SK-N-DZ (cell line): ENCODE measurements around the gene CTH.
A peak's percentile ranks its signal among the peaks of the same experiment; 100 is the strongest.
"Not testable (repeated sequence)": the region's sequence is repeated elsewhere in the genome, so short reads cannot be mapped to it uniquely, and the experiment has no call there.

Source experiments
- DNase-seq: peaks from one replicate; pipeline ENCODE4 v3.0.0-alpha.2; 2015; ENCODE audit warnings: low spot score

Gene CTH

DNA sequence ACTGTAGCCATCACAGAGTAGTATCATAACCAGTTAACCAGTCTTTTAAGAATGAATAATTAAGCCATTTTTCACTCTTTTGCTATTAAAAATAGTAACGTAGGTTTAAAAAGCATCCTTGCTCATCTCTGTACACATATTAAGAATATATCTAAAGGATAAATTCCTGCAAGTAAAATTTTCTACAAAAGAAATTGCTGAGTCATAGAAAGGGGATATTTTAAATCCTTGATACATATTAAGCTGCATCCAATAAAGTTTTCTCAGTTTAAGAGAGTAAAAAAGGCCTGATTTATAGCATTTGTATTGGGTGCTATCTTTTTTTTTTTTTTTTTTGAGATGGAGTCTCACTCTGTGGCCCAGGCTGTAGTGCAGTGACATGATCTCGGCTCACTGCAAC lies 1.9 kb upstream of the CTH start:
- no peak for DNase-seq

DNA sequence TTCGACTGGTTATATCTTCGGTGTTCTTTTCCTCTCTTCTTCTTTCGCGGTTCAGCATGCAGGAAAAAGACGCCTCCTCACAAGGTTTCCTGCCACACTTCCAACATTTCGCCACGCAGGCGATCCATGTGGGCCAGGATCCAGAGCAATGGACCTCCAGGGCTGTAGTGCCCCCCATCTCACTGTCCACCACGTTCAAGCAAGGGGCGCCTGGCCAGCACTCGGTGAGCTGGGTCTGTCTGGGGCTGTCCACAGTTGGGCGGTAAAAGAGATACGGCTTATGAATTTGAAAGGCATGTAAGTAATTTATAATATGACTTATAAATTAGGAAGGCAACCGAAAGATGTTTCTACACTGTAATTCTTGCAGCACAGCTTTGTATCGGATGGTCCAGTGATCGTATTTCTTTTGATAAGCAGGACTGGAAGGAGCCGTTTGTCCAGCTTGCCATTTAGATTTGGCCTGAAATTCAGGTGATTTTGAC lies 334 bp downstream of the CTH start:
- no peak for DNase-seq

DNA sequence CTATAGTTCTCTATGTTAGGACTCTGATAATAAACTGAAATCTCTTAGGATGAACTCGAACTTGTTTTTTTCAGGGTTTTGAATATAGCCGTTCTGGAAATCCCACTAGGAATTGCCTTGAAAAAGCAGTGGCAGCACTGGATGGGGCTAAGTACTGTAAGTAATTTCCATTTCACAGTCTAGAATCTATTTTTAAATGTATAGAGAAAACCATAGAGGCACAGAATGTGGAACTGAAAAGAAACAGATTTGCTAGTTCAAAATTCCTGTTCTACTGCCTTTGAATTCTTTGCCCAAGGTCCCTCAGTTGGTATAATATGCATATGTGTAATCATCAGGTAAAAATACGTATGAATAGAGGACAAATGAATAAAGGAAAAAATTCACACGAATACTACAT lies 4.8 kb downstream of the CTH start:
- no peak for DNase-seq

DNA sequence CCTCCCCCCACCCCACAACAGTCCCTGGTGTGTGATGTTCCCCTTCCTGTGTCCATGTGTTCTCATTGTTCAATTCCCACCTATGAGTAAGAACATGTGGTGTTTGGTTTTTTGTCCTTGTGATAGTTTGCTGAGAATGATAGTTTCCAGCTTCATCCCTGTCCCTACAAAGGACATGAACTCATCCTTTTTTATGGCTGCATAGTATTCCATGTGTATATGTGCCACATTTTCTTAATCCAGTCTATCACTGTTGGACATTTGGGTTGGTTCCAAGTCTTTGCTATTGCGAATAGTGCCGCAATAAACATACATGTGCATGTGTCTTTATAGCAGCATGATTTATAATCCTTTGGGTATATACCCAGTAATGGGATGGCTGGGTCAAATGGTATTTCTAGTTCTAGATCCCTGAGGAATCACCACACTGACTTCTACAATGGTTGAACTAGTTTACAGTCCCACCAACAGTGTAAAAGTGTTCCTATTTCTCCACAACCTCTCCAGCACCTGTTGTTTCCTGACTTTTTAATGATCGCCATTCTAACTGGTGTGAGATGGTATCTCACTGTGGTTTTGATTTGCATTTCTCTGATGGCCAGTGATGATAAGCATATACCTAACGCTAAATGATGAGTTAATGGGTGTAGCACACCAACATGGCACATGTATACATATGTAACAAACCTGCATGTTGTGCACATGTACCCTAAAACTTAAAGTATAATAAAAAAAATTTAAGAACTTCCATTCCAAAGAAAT lies 8.1 kb downstream of the CTH start:
- not testable (repeated sequence) for DNase-seq

DNA sequence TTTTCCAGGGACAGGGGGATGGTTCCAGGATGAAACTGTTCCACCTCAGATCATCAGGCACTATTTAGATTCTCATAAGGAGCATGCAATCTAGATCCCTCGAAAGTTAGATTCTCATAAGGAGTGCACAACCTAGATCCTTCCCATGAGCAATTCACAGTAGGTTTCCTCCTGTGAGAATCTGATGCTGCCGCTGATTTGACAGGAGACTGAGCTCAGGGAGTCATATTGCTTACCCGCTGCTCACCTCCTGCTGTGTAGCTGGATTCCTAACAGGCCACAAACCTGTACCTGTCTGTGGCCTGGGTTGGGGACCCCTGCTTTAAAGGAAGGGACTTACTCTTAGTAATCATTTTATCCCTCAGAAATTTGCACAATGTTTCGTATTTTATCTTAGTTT lies 9.3 kb downstream of the CTH start:
- DNase-seq = no peak

DNA sequence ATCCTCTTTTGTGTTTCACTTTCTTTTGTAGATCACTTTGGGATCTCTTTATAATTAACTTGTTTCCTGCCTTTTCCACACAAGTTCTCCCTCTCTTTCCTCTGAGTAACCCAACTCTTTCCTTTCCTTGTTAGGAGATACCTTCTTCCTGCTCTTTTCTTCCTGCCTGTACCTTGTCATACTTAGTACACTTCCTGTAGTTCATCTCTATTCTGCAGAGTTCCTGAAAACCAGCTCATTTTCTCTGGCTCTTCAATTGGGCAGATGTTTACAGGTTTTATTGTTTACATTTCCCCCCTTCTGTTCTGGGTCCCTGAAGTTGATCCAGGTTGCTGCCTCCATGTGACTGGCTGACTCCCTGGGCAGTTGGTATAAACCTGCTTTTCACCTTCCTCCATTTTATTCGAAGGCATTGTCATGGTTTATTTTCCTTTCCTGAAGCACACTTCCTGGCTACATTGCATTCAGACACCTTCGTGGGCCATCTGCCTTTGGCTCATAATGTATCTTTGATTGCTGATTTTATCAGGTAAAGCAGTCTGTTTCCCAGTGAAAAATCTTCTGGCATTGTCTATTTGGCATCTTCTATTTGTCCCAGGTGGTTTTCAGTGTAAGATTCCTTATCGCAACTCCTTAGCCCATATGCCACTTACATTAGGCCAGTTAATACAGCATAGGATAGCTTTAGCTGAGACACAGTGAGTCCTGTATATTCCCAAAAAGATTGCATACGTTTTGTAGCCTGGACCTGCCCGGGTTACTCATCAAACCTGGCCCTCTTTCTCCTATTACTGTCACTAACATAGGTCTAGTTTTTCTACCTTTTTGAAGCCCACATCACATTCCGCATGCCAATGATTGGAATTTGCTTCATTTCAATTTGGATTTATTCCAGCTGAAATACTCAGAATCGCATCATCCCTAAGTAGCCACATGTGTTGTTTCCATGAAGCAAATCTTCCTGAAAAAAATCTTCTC lies 15.4 kb downstream of the CTH start:
- peak; percentile 61 for DNase-seq

DNA sequence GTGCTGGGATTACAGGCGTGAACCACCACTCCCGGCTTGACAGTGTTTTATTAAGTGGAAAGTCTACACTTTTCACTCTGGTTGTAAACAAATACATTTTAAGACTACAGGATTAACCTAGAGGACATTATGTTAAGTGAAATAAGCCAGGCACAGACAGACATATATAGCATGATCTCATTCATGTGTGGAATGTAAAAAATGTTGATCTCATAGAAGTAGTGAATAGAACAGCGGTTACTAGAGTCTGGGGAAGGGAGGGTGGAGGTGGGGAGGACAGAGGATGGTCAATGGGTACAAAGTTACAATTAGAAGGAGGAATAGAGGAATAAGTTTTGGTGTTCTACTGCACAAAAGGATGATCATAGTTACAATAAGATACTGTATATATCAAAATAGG lies 16.9 kb downstream of the CTH start:
- DNase-seq = no peak

DNA sequence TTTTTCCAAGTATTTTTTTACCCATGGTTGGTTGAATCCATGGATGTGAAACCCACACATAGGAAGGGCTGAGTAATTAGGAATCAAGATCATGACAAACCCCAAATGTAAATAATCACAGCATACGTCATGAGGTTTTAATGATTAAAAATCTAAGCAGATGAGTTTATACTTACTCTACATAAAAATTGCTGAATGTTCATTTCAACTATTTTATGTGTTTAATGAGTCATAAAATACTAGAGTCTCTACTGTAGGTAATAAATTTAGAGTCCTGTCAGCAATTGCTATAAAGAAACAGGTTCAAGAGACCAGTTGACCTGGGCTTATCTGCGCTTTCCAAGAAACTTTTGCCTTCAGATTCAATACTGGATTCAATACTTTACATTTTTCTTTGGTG lies 18.2 kb downstream of the CTH start:
- no peak for DNase-seq

DNA sequence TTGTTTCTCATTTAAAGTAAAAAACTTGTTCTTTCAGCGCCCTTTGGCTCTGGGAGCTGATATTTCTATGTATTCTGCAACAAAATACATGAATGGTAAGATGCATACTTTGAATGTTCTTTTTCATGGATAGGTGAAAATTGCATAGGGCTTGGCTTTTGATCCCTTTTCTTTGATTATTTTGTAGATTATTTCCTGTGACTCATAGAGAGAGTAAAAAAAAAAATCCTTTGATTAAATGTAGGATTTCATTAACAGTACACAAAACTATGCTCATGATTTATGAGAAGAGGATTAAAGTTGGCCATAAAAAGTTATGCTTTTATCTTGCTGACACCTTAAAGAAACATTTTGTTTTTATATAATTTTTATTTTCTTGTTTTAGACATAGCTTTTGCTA lies 18.7 kb downstream of the CTH start:
- DNase-seq = no peak

DNA sequence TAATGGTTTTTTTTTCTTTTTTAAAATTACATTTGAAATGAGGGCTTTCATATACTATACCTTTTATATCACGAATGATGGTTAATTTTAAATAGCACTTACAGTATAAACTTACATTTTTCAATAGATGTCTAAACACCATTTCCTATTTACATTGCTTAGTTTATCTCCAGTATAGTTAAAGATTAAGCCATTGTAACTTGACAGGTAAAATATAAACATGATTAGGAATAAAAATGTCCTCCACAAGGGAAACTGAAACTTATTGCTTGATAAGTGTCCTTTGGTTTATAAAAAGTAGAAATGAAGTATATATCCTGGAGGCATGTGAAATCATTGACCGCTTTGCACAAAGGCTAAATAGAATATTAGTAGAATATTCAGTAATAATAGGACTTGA lies 20.2 kb downstream of the CTH start:
- DNase-seq = no peak

DNA sequence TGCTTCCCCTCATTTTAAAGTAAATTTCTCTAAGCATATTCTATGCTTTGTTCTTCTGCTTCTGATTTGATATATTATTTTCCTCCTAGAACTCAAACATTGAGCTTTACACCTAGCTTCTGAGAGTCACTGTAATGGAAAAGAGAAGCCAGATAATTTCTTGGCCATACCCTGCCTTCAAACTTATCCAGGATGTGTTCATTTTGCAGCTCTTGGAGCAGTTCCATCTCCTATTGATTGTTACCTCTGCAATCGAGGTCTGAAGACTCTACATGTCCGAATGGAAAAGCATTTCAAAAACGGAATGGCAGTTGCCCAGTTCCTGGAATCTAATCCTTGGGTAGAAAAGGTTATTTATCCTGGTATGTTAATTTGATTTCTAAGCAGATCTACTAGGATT lies 20.8 kb downstream of the CTH start:
- no peak for DNase-seq

DNA sequence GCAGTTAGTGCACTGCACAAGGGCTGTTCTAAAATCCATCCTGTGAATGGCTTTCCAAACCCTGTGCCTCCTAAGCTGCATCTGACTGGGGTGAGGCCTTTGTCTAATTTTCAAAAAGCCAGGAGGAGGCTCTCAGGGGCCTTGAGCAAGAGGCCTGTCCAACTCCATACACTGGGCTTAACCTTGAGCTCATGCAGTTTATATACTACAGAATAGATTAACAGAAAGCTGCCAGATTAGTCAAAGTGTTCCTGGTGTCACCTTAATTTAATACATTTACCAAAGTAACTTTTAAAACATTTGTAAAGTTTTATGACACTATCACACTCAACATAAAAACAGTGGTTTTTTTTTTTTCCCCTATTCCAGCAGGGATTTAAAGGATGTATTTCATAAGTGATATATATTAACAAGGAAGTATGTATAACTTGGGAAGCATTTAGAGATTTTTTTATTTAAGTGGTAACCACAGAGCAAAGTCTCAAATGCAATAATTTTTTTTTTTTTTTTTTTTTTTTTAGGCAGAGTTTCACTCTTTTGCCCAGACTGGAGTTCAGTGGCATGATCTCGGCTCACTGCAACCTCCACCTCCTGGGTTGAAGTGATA lies 23.3 kb downstream of the CTH start:
- no peak for DNase-seq

DNA sequence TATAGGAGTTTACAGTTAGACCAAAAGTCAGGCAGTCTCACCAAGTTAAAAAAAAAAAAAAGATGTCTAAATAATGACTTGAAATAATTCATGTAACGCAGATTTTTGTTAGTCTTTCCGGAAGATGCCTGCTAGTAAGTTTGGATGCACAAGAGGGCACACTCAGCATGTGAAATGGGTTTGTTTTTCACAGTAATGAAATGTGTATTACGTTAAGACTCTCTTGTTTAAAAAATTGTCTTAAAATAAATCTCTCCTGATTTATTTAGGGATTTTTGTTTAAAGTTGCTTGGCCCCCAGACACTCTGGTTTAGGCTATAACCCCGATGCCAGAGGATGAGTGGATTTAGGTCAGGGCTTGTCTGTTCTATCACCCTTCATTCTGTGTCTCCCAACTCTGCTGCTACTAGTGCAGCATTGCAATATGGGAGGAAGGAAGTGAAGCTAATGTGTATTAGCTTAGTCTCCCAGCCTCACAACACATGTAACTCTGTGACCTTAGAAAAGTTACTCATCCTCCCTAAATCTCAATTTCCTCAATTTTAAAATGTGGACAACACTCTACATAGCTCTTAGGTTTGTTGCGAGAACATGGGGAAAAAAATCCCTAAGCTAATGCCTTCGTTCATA lies 25.7 kb downstream of the CTH start:
- DNase-seq = no peak

DNA sequence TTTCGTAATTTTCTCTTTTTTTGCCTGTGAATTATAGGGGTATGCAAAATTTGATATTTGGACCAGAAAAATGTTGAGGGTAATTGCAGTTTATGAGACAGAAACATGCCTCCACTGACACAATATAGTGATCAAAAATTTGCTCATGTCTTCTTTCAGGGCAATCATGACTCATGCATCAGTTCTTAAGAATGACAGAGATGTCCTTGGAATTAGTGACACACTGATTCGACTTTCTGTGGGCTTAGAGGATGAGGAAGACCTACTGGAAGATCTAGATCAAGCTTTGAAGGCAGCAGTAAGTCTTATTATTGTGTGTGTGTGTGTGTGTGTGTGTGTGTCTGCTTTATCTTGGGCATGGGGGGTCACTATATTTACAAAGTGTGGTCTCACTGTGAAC lies 27.5 kb downstream of the CTH start:
- no peak for DNase-seq

DNA sequence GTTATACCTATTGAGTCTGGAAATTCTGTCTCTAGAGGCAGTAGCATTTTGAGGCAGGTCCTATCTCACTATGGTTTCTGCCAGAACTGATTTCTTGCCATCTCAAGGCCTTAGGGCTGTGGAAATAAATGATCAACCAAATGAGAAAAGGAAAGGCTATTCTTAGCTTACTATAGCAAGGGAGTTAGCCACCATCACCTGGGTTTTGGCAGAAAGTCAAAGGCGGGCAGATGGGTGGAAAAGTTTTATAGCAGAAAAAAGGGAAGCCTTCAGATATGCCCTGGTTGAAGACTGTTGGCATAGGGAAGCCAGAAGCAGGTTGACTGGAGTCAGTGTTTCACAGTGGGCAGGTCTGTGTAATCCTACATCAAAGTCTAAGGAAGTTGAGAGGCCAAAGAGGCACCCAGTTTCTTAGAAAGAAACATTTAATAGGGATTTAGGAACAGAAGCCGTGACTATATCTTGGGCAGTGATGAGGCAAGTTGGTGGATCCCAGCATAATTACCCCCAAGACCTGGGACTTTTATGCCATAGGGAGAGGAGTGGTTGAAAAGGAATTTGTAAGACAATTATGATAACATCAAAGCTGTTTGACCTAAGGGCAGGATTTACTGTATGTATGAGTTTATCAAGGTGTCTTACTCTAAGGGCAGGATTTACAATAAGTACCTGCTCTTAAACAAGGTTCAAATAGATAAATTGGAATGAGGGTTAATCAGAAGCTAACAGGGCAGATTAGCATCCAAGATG lies 29.7 kb downstream of the CTH start:
- no peak for DNase-seq

DNA sequence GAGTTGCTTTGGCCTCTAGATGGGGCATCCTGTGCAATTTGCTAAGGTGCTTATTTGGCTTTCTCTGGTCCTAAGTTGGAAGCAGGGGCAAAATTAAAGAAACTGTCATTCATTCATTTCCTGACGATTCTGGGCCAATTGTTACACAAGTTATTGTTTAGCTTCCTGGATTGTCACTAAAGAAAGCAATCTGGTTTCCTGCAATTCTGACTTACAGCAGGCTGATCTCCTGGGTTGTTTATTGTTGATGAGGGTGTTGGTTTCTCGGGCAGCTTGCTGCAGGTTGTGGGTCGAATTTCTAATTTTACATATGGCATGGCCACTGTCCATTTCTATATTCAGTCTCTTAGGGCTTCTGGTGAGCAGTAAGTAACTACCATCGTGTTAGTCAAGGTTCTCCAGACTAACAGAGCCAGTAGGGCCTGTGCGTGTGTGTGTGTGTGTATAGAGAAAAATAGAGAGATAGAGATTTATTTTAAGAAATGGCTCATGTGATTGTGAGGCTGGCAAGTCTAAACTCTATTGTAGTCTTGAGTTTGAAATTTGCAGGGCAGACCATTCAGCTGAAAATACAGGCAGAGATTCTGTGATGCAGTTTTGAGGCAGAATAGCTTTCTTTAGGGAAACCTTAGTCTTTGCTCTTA lies 30.4 kb downstream of the CTH start:
- DNase-seq = no peak

DNA sequence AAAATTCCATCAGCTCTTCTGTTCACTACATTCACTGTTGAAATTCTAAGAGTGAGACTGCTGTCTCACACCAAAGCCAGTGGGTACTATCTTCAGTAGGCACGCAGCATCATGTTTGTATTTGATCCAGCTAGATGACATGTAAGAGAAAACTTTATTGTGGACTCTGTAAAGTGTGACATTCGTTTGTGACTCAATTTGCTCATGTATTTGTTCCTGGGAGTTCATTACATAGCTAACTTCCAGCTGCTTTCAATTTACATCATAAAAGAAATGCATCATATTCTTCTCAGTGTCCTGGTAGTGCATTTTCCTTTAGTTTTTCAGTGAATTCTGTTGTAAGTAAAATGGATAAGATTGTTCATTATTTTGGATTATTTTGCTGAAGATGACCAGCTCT lies 31.4 kb downstream of the CTH start:
- DNase-seq = no peak

DNA sequence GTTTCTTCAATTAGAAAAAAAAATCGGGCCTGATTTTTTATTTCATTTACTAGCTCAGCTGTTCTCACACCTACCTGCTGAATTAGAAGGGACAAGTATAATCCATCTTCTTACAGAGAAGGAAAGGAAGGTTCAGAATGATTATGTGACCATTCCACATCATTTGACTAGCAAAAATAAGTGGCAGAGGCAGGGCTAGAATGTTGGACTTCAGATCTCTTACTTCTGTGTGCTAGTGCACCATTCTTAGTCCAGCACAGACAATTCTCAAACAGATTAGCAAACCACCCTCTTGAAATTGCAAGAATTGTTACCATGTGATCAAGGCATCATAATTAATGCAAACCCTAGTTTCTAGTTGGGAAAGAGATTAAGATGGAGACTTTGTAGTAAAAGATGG lies 32.7 kb downstream of the CTH start:
- no peak for DNase-seq

DNA sequence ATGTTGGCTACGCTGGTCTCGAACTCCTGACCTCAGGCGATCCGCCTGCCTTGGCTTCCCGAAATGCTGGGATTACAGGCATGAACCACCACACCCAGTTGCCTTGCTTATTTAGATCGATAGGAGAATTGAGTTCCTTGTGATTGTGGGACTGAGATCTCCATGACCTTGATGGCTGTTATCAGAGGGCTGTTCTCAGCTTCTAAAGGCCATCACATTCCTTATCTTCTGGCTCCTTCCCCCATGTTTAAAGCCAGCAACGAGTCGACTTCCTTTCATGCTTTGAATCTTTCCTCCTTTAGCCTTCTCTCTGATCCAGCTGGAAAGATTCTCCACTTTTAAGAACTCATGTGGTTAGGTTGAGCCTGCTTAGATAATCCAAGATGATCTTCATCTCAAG lies 38.0 kb downstream of the CTH start:
- no peak for DNase-seq

DNA sequence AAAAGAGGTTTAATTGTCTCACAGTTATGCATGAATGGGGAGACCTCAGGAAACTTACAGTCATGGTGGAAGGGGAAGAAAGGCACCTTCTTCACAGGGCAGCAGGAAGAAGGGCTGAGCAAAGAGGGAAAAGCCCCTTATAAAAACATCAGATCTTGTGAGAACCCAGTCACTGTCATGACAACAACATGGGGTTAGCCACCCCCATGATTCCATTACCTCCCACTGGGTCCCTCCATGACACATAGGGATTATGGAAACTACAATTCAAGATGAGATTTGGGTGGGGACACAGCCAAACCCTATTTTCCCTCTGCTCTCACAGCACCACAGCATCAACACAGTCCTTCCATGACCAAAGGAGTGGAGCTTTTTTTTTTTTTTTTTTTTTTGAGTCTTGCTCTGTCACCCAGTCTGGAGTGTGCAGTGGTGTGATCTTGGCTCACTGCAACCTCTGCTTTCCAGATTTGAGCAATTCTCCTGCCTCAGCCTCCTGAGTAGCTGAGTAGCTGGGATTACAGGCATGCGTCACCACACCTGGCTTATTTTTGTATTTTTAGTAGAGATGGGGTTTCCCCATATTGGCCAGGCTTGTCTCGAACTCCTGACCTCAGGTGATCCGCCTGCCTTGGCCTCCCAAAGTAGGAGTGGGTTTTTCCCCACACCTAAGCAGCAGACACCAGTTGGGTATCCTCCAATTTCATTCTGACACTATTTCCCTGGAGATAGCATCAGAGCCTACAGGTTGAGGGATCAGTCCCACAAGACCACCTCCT lies 41.3 kb downstream of the CTH start:
- DNase-seq = not testable (repeated sequence)
